Suprapubic skin (tissue), 4 donors: ENCODE measurements around the gene UCP3. TPM values are rescaled to one million over a fixed set of nuclear protein-coding genes. Genes with fewer than 3 reads are reported as not detected.
"Not testable (repeated sequence)": the region's sequence is repeated elsewhere in the genome, so short reads cannot be mapped to it uniquely, and the experiment has no call there.

ENCODE experiments used
- DNase-seq, 2 donors: peaks; one replicate each; pipeline ENCODE4 v3.0.0-alpha.2; 2019; ENCODE audit warnings: low spot score in 2 of 2
- H3K27ac ChIP-seq: fragments of 200-600 bp; sonication (generic); one replicate; pipeline ENCODE4 v1.5.1; 2019
- H3K27me3 ChIP-seq: fragments of 200-600 bp; sonication (generic); one replicate; pipeline ENCODE4 v1.5.1; 2019
- H3K36me3 ChIP-seq: fragments of 200-600 bp; sonication (generic); one replicate; pipeline ENCODE4 v1.5.1; 2019
- H3K4me1 ChIP-seq: fragments of 200-600 bp; sonication (generic); one replicate; pipeline ENCODE4 v1.5.1; 2019
- H3K4me3 ChIP-seq: fragments of 200-600 bp; sonication (generic); one replicate; pipeline ENCODE4 v1.5.1; 2019; ENCODE audit warnings: mild to moderate bottlenecking
- H3K9me3 ChIP-seq: fragments of 200-600 bp; sonication (generic); one replicate; pipeline ENCODE4 v1.5.1; 2019
- CTCF ChIP-seq, 2 donors: fragments of 200-600 bp in 1 of 2; fragments of 450-650 bp in 1 of 2; sonication (generic) in 1 of 2; IDR thresholded peaks; one replicate each; pipeline ENCODE4 v1.5.1; 2016 to 2019; ENCODE audit warnings: antibody characterized with exemption in 2 of 2, mild to moderate bottlenecking in 1 of 2, moderate library complexity in 1 of 2
- EP300 ChIP-seq: sonication (generic); formaldehyde crosslinking; IDR thresholded peaks from one replicate; pipeline ENCODE4 v1.6.1; 2017; ENCODE audit warnings: antibody characterized with exemption
- POLR2A ChIP-seq, 2 donors: fragments of 450-650 bp; IDR thresholded peaks; one replicate each; pipeline ENCODE4 v1.6.1; 2017; ENCODE audit warnings: antibody characterized with exemption in 2 of 2, mild to moderate bottlenecking in 2 of 2, moderate library complexity in 2 of 2
- POLR2AphosphoS5 ChIP-seq, 3 donors: sonication (generic); formaldehyde crosslinking; IDR thresholded peaks; one replicate each; pipeline ENCODE4 v1.6.1; 2017; ENCODE audit warnings: antibody characterized with exemption in 3 of 3
- WGBS: methylation state at CpG from one replicate; pipeline ENCODE4 v1.1.5; 2018; 5-methylcytosine and 5-hydroxymethylcytosine counted together
- total RNA-seq, 4 donors: library from RNA; depleted of rRNA; stranded (reverse); fragments of >200 nt; gene quantifications; one replicate each; pipeline ENCODE4 v1.1.0, GENCODE V29; 2016

The UCP3 gene
- total RNA-seq, 4 donors from 2014 or later: 2.3 to 6.6 (median 3.9) TPM

GRCh38 chr11:73989156-73989555, 19.7 kb downstream of the UCP3 start:
- Histone ChIP-seq H3K4me3 (no peak overlapping the region), H3K36me3 (no peaks in the 10 kb centered on the region), H3K4me1 (peaks cover 2% of the 10 kb centered on the region), H3K27me3 (no peaks in the 10 kb centered on the region), H3K9me3 (no peaks in the 10 kb centered on the region), H3K27ac (no peak overlapping the region)
- TF ChIP-seq POLR2AphosphoS5 (IDR thresholded peaks at IDR 0.05) (no peak), CTCF (IDR thresholded peaks at IDR 0.05) (no peak), EP300 (no peak), POLR2A (IDR thresholded peaks at IDR 0.05) (no peak)
- 94% methylated on average over 6 of the region's 6 CpGs for WGBS
- DNase-seq: no peak

- H3K9me3 ChIP-seq: no peaks in the 10 kb centered on the region
- no peak overlapping the region for H3K27ac ChIP-seq
- 92% methylated on average over 7 of the region's 7 CpGs for WGBS
- no peaks in the 10 kb centered on the region for H3K27me3 ChIP-seq
- no peak for DNase-seq
- no peak overlapping the region for H3K4me3 ChIP-seq
- H3K36me3 ChIP-seq: no peaks in the 10 kb centered on the region
- H3K4me1 ChIP-seq: peaks cover 11% of the 10 kb centered on the region
- no peak for TF ChIP-seq POLR2AphosphoS5 (IDR thresholded peaks at IDR 0.05)
- no peak for TF ChIP-seq EP300
- TF ChIP-seq CTCF (IDR thresholded peaks at IDR 0.05): no peak
- TF ChIP-seq POLR2A (IDR thresholded peaks at IDR 0.05): no peak
Measured at GRCh38 chr11:73988227-73988626, 20.7 kb downstream of the UCP3 start.

- not testable (repeated sequence) for H3K27me3 ChIP-seq, H3K4me3 ChIP-seq, H3K36me3 ChIP-seq, H3K9me3 ChIP-seq, H3K27ac ChIP-seq
- H3K4me1 ChIP-seq: peaks cover 29% of the 10 kb centered on the region
- peak in 1 of 2 donors; percentile 14 for DNase-seq
- WGBS: 89% methylated on average over 4 of the region's 4 CpGs
Measured at GRCh38 chr11:73985661-73986060, 23.2 kb downstream of the UCP3 start.

- DNase-seq: peak in 1 of 2 donors; percentile 28
- Histone ChIP-seq H3K9me3 (no peaks in the 10 kb centered on the region), H3K4me3 (peak overlapping the region; percentile 58), H3K4me1 (peaks cover 38% of the 10 kb centered on the region), H3K27ac (peak overlapping the region; percentile 79), H3K27me3 (no peaks in the 10 kb centered on the region), H3K36me3 (no peaks in the 10 kb centered on the region)
- no peak for TF ChIP-seq CTCF (IDR thresholded peaks at IDR 0.05)
- no peak for TF ChIP-seq POLR2AphosphoS5 (IDR thresholded peaks at IDR 0.05)
- TF ChIP-seq EP300: no peak
- no peak for TF ChIP-seq POLR2A (IDR thresholded peaks at IDR 0.05)
- 51% methylated on average over 18 of the region's 18 CpGs for WGBS
Measured at GRCh38 chr11:73983741-73984538, 24.9 kb downstream of the UCP3 start.

- H3K27me3 ChIP-seq: no peaks in the 10 kb centered on the region
- WGBS: 4% methylated on average over 23 of the region's 56 CpGs
- H3K36me3 ChIP-seq: no peaks in the 10 kb centered on the region
- peak overlapping the region; percentile 58 for H3K4me3 ChIP-seq
- H3K4me1 ChIP-seq: peaks cover 38% of the 10 kb centered on the region
- peak; percentile 95 to 96 for DNase-seq
- TF ChIP-seq CTCF (IDR thresholded peaks at IDR 0.05) (no peak), POLR2A (IDR thresholded peaks at IDR 0.05) (peak; percentile 46 to 55), POLR2AphosphoS5 (IDR thresholded peaks at IDR 0.05) (peak in 1 of 3 donors; percentile 45)
- peak overlapping the region; percentile 79 for H3K27ac ChIP-seq
- H3K9me3 ChIP-seq: no peaks in the 10 kb centered on the region
Measured at GRCh38 chr11:73982990-73983740, 25.7 kb downstream of the UCP3 start.
